ENCODE results near the gene FOXJ3. TPM values are rescaled to one million over a fixed set of nuclear protein-coding genes. Genes with fewer than 3 reads are reported as not detected.

Gene FOXJ3
- total and polyA plus RNA-seq, 2 of the 13 experiments (the other 11 are each of a cell fraction or from before 2014, with no cell fraction given) = 16.6 to 48.5 TPM

GRCh38 chr1:42214447-42214871 lies 120.6 kb downstream of the FOXJ3 start (continued):
- TF ChIP-seq BCL3 (CRISPR knock-in tag; IDR thresholded peaks at IDR 0.05) (no peak), RNF219 (CRISPR knock-in tag; IDR thresholded peaks at IDR 0.05) (no peak), MLLT10 (CRISPR knock-in tag; IDR thresholded peaks at IDR 0.05) (no peak), ZBTB3 (CRISPR knock-in tag; IDR thresholded peaks at IDR 0.05; ENCODE audit: borderline replicate concordance, low read depth) (no peak), HES4 (CRISPR knock-in tag; IDR thresholded peaks at IDR 0.05; ENCODE audit: borderline replicate concordance) (no peak), ZFX (CRISPR knock-in tag; IDR thresholded peaks at IDR 0.05; ENCODE audit: low read depth) (peak; percentile 57), ZBTB39 (CRISPR knock-in tag; IDR thresholded peaks at IDR 0.05) (no peak), DRAP1 (CRISPR knock-in tag; IDR thresholded peaks at IDR 0.05) (no peak; the same call in 1 of the 2 replicates), LRRFIP1 (CRISPR knock-in tag; conservative IDR thresholded peaks at IDR 0.05) (no peak), HNF1A (IDR thresholded peaks at IDR 0.05; ENCODE audit: low read depth) (no peak), HNF1A (CRISPR knock-in tag; IDR thresholded peaks at IDR 0.05; ENCODE audit: borderline replicate concordance) (peak; percentile 30; the same call in 1 of the 2 replicates), ZNF317 (CRISPR knock-in tag; IDR thresholded peaks at IDR 0.05) (peak; percentile 91), ZNF225 (CRISPR knock-in tag; IDR thresholded peaks at IDR 0.05) (no peak), SAFB2 (CRISPR knock-in tag; IDR thresholded peaks at IDR 0.05; ENCODE audit: borderline replicate concordance, low read depth) (no peak), ZNF431 (CRISPR knock-in tag; IDR thresholded peaks at IDR 0.05; ENCODE audit: borderline replicate concordance, low read depth) (no peak), DPF2 (CRISPR knock-in tag; IDR thresholded peaks at IDR 0.05; ENCODE audit: borderline replicate concordance, low read depth) (peak; percentile 86)
